ENCODE measurements around the gene OR9G1. TPM values are rescaled to one million over a fixed set of nuclear protein-coding genes. Genes with fewer than 3 reads are reported as not detected.

Gene OR9G1
- total and polyA plus RNA-seq, 2 of the 13 experiments (the other 11 are each of a cell fraction or from before 2014, with no cell fraction given) = not detected

DNA sequence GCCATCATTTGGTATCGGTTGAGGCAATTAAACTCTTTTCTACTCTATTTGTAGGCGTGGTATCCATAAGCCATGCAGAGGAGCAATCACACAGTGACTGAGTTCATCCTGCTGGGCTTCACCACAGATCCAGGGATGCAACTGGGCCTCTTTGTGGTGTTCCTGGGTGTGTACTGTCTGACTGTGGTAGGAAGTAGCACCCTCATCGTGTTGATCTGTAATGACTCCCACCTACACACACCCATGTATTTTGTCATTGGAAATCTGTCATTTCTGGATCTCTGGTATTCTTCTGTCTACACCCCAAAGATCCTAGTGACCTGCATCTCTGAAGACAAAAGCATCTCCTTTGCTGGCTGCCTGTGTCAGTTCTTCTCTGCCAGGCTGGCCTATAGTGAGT lies 41.2 kb downstream of the OR9G1 start:
- POLR2A ChIA-PET = no interaction called here
- no peaks in the 10 kb centered on the region for H4K20me1 ChIP-seq (ENCODE audit: insufficient read depth, low read length)
- ATAC-seq (no peak), FAIRE-seq (no peak), DNase-seq (ENCODE audit: low spot score) (no peak)
- H3K9me3 ChIP-seq (ENCODE audit: low read length) = no peaks in the 10 kb centered on the region
- no peak overlapping the region for H3K4me2 ChIP-seq (ENCODE audit: low read depth, low read length)
- no peaks in the 10 kb centered on the region for H3K79me2 ChIP-seq (ENCODE audit: insufficient read depth, low read length)
- in situ Hi-C loops (cut with HindIII; ENCODE audit: extremely low pct_ligation_motif_present, low pct_unique_long_range_greater_than_20kb) = no loop called here
- CTCF ChIA-PET (ENCODE audit: low intra/inter-chr PET ratio, low total read pairs) = no interaction called here
- no peak overlapping the region for H3K4me3 ChIP-seq (replicated peaks in 1 of 3; ENCODE audit: insufficient read depth in 1 of 3, low read depth in 2 of 3, low read length in 3 of 3)
- BruUV-seq (replicated peaks) = no TSS peak
- no peak overlapping the region for H3K9ac ChIP-seq (ENCODE audit: insufficient read depth, low read depth, low read length)
- H3K36me3 ChIP-seq (replicated peaks in 1 of 2; ENCODE audit: control insufficient read depth in 1 of 2, insufficient read depth in 2 of 2, low read length in 2 of 2) = no peaks in the 10 kb centered on the region
- TF ChIP-seq ZNF10 (CRISPR knock-in tag; IDR thresholded peaks at IDR 0.05; ENCODE audit: borderline replicate concordance, low read depth) (no peak), ZBTB7B (CRISPR knock-in tag; IDR thresholded peaks at IDR 0.05) (no peak), CAMTA2 (CRISPR knock-in tag; IDR thresholded peaks at IDR 0.05; ENCODE audit: borderline replicate concordance) (no peak)
- 2% methylated on average over 3 of the region's 3 CpGs for WGBS (ENCODE audit: low lambda C conversion rate)
- intact Hi-C loops (cut with micrococcal nuclease; ENCODE audit: unreplicated experiment) = no loop called here
- H3K4me1 ChIP-seq (ENCODE audit: insufficient read depth, low read length) = no peaks in the 10 kb centered on the region
- H2AFZ ChIP-seq (ENCODE audit: low read length) = no peak overlapping the region
- no peak overlapping the region for H3K27ac ChIP-seq (ENCODE audit: extremely low read length, insufficient read depth, low read length)
- H3K27me3 ChIP-seq (ENCODE audit: control insufficient read depth in 1 of 2, insufficient read depth in 2 of 2, low read length in 2 of 2) = no peaks in the 10 kb centered on the region

DNA sequence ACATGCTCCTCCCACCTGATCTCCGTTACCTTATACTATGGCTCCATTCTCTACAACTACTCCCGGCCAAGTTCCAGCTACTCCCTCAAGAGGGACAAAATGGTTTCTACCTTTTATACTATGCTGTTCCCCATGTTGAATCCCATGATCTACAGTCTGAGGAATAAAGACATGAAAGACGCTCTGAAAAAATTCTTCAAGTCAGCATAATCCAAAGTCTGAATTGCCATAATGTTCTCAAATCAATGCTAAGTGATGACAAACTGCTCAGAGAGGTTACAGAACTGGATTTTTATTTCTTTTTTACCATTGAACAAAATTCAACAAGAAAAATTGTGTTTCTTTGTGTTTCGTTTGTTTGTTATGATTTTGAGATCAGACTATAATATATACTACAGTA lies 42.0 kb downstream of the OR9G1 start:
- FAIRE-seq = no peak
- no peak overlapping the region for H3K4me3 ChIP-seq (replicated peaks in 1 of 3; ENCODE audit: insufficient read depth in 1 of 3, low read depth in 2 of 3, low read length in 3 of 3)

More for the DNA sequence above, 42.0 kb downstream of the OR9G1 start:
- no peaks in the 10 kb centered on the region for H3K36me3 ChIP-seq (replicated peaks in 1 of 2; ENCODE audit: control insufficient read depth in 1 of 2, insufficient read depth in 2 of 2, low read length in 2 of 2)
- TF ChIP-seq MAFK (conservative IDR thresholded peaks at IDR 0.05 in 1 of 2, IDR thresholded peaks at IDR 0.05 in 1 of 2; ENCODE audit: low read length in 2 of 2) (peak; percentile 27 to 62; a peak in 2 of 4 replicates), ZNF3 (CRISPR knock-in tag; IDR thresholded peaks at IDR 0.05) (no peak), MAFF (IDR thresholded peaks at IDR 0.05; ENCODE audit: low read depth, low read length) (peak; percentile 40; the same call in 1 of the 2 replicates)
- H3K4me1 ChIP-seq (ENCODE audit: insufficient read depth, low read length) = no peaks in the 10 kb centered on the region
- H3K4me2 ChIP-seq (ENCODE audit: low read depth, low read length) = no peak overlapping the region
- WGBS (ENCODE audit: low lambda C conversion rate) = under 1% methylated on average over 4 of the region's 4 CpGs
- no peak for DNase-seq (ENCODE audit: low spot score)
- H3K79me2 ChIP-seq (ENCODE audit: insufficient read depth, low read length) = no peaks in the 10 kb centered on the region
- H2AFZ ChIP-seq (ENCODE audit: low read length) = no peak overlapping the region
- in situ Hi-C loops (cut with HindIII; ENCODE audit: extremely low pct_ligation_motif_present, low pct_unique_long_range_greater_than_20kb) (no loop called here), intact Hi-C loops (cut with micrococcal nuclease; ENCODE audit: unreplicated experiment) (no loop called here)
- no peaks in the 10 kb centered on the region for H3K9me3 ChIP-seq (ENCODE audit: low read length)
- H3K9ac ChIP-seq (ENCODE audit: insufficient read depth, low read depth, low read length) = no peak overlapping the region
- H4K20me1 ChIP-seq (ENCODE audit: insufficient read depth, low read length) = no peaks in the 10 kb centered on the region
- no peak for ATAC-seq
- H3K27me3 ChIP-seq (ENCODE audit: control insufficient read depth in 1 of 2, insufficient read depth in 2 of 2, low read length in 2 of 2) = no peaks in the 10 kb centered on the region
- no TSS peak for BruUV-seq (replicated peaks)
- POLR2A ChIA-PET = no interaction called here
- no peak overlapping the region for H3K27ac ChIP-seq (ENCODE audit: extremely low read length, insufficient read depth, low read length)
- CTCF ChIA-PET (ENCODE audit: low intra/inter-chr PET ratio, low total read pairs) = no interaction called here

Data from HepG2 (cell line).